Activated T-cell treated with anti-CD3 and anti-CD28 coated beads, Interleukin-2, amount 50 U/mL, for 72 hours (primary cell): ENCODE measurements around the gene KAT6B. TPM values are rescaled to one million over a fixed set of nuclear protein-coding genes. Genes with fewer than 3 reads are reported as not detected.
A peak's percentile ranks its signal among the peaks of the same experiment; 100 is the strongest.
"Not testable (repeated sequence)": the region's sequence is repeated elsewhere in the genome, so short reads cannot be mapped to it uniquely, and the experiment has no call there.

ENCODE experiments used
- ATAC-seq, 2 donors: fragments of 150-1000 bp; cut with Tn5 transposase; replicated peaks in 1 of 2; 2 replicates each; pipeline ENCODE4 v1.10.0; 2021; ENCODE audit warnings: moderate library complexity in 2 of 2, mild to moderate bottlenecking in 1 of 2
- DNase-seq, 2 donors: peaks; one replicate each; pipeline ENCODE4 v3.0.0; 2021 to 2022; ENCODE audit warnings: mixed read lengths in 1 of 2
- H3K27ac Mint-ChIP-seq: one replicate; pipeline ENCODE4 v1.8.0; 2022; ENCODE audit warnings: mild to moderate bottlenecking, moderate library complexity, mixed read lengths
- H3K27me3 Mint-ChIP-seq: one replicate; pipeline ENCODE4 v1.8.0; 2022; ENCODE audit warnings: low read depth, mixed read lengths
- H3K36me3 Mint-ChIP-seq, 2 donors: one replicate each; pipeline ENCODE4 v1.8.0; 2022; ENCODE audit warnings: mixed read lengths in 2 of 2, mild to moderate bottlenecking in 1 of 2; ENCODE audit not compliant: insufficient read depth in 2 of 2
- H3K4me1 Mint-ChIP-seq: one replicate; pipeline ENCODE4 v1.8.0; 2022; ENCODE audit warnings: low read depth, mixed read lengths
- H3K4me3 Mint-ChIP-seq, 2 donors: one replicate each; pipeline ENCODE4 v1.8.0; 2022; ENCODE audit warnings: mild to moderate bottlenecking in 2 of 2, mixed read lengths in 2 of 2, moderate library complexity in 2 of 2
- H3K9me3 Mint-ChIP-seq, 2 donors: one replicate each; pipeline ENCODE4 v1.8.0; 2022; ENCODE audit warnings: mixed read lengths in 2 of 2
- total RNA-seq, 2 donors: library from RNA; stranded (reverse); gene quantifications; one replicate each; pipeline ENCODE4 v1.2.3, GENCODE V29; 2022

The KAT6B gene
- total RNA-seq, result 10 to 100 TPM; 27.9 to 29.8 TPM

GRCh38 chr10:74826142-74827044, at the start of gene KAT6B:
TSS of gene KAT6B (plus strand) at chr10:74826600. CDS start at chr10:74842858, 16,258 bp downstream.
- no peaks in the 10 kb centered on the region for H3K9me3 Mint-ChIP-seq
- DNase-seq (peak; percentile 100), ATAC-seq (peak; percentile 86 to 87)
- H3K4me1 Mint-ChIP-seq, result peaks cover 59% of the 10 kb centered on the region
- H3K4me3 Mint-ChIP-seq, result peak within 1 kb of the TSS; percentile 87 to 99
- H3K27ac Mint-ChIP-seq, result peak within 1 kb of the TSS; percentile 95
- H3K27me3 Mint-ChIP-seq, result no peaks in the 10 kb centered on the region
- H3K36me3 Mint-ChIP-seq, result peaks cover 0 to 4% of the 10 kb centered on the region in 2 donors

GRCh38 chr10:74778436-74779094, 47.8 kb upstream of the KAT6B start:
- ATAC-seq (no peak), DNase-seq (no peak)
- Mint-ChIP-seq H3K27ac (no peak overlapping the region), H3K4me1 (no peaks in the 10 kb centered on the region), H3K4me3 (no peak overlapping the region), H3K36me3 (peaks cover 4% of the 10 kb centered on the region in 2 donors), H3K27me3 (no peaks in the 10 kb centered on the region), H3K9me3 (peaks cover 0 to 2% of the 10 kb centered on the region in 2 donors)

- not testable (repeated sequence) for DNase-seq, H3K4me3 Mint-ChIP-seq, H3K27ac Mint-ChIP-seq, H3K9me3 Mint-ChIP-seq, H3K36me3 Mint-ChIP-seq, H3K4me1 Mint-ChIP-seq, H3K27me3 Mint-ChIP-seq, ATAC-seq
These were observed 44.5 kb upstream of the KAT6B start for GRCh38 chr10:74781870-74782269.

GRCh38 chr10:74784462-74784861, 41.9 kb upstream of the KAT6B start:
- Mint-ChIP-seq H3K27me3 (no peaks in the 10 kb centered on the region), H3K36me3 (no peaks in the 10 kb centered on the region), H3K27ac (no peak overlapping the region), H3K4me1 (no peaks in the 10 kb centered on the region), H3K9me3 (no peaks in the 10 kb centered on the region), H3K4me3 (no peak overlapping the region)
- ATAC-seq (no peak), DNase-seq (no peak)

GRCh38 chr10:74786126-74786525, 40.3 kb upstream of the KAT6B start:
- no peaks in the 10 kb centered on the region for H3K36me3 Mint-ChIP-seq

GRCh38 chr10:74787457-74787856, 38.9 kb upstream of the KAT6B start:
- ATAC-seq, result no peak
- H3K27ac Mint-ChIP-seq, result no peak overlapping the region

More at GRCh38 chr10:74786126-74786525, 40.3 kb upstream of the KAT6B start:
- no peak for ATAC-seq
- Mint-ChIP-seq H3K27me3 (no peaks in the 10 kb centered on the region), H3K27ac (no peak overlapping the region), H3K9me3 (peaks cover 0 to under 1% of the 10 kb centered on the region in 2 donors), H3K4me1 (no peaks in the 10 kb centered on the region), H3K4me3 (no peak overlapping the region)
- DNase-seq, result no peak

GRCh38 chr10:74791979-74792378, 34.4 kb upstream of the KAT6B start:
- H3K27me3 Mint-ChIP-seq, H3K4me3 Mint-ChIP-seq, H3K9me3 Mint-ChIP-seq, H3K36me3 Mint-ChIP-seq, H3K4me1 Mint-ChIP-seq, H3K27ac Mint-ChIP-seq, DNase-seq, ATAC-seq: not testable (repeated sequence)

More at GRCh38 chr10:74787457-74787856, 38.9 kb upstream of the KAT6B start:
- H3K9me3 Mint-ChIP-seq, result peaks cover 0 to 2% of the 10 kb centered on the region in 2 donors
- DNase-seq, result no peak
- H3K4me3 Mint-ChIP-seq, result no peak overlapping the region
- no peaks in the 10 kb centered on the region for H3K4me1 Mint-ChIP-seq
- H3K36me3 Mint-ChIP-seq, result no peaks in the 10 kb centered on the region
- H3K27me3 Mint-ChIP-seq, result no peaks in the 10 kb centered on the region

- ATAC-seq, result no peak
- Mint-ChIP-seq H3K27me3 (no peaks in the 10 kb centered on the region), H3K4me3 (no peak overlapping the region), H3K4me1 (peaks cover 6% of the 10 kb centered on the region), H3K27ac (no peak overlapping the region), H3K36me3 (no peaks in the 10 kb centered on the region), H3K9me3 (peaks cover 0 to 2% of the 10 kb centered on the region in 2 donors)
- DNase-seq, result no peak
These were observed 33.7 kb upstream of the KAT6B start for GRCh38 chr10:74792726-74793125.

- not testable (repeated sequence) for H3K4me1 Mint-ChIP-seq, DNase-seq, H3K27ac Mint-ChIP-seq, H3K9me3 Mint-ChIP-seq, H3K4me3 Mint-ChIP-seq, H3K36me3 Mint-ChIP-seq, ATAC-seq, H3K27me3 Mint-ChIP-seq
These were observed 33.2 kb upstream of the KAT6B start for GRCh38 chr10:74793240-74793639.

GRCh38 chr10:74794531-74794930, 31.9 kb upstream of the KAT6B start:
- Mint-ChIP-seq H3K27me3 (no peaks in the 10 kb centered on the region), H3K4me1 (peaks cover 8% of the 10 kb centered on the region), H3K27ac (no peak overlapping the region), H3K36me3 (no peaks in the 10 kb centered on the region), H3K9me3 (peaks cover 0 to 2% of the 10 kb centered on the region in 2 donors), H3K4me3 (no peak overlapping the region)
- ATAC-seq (no peak), DNase-seq (no peak)

GRCh38 chr10:74797550-74797949, 28.9 kb upstream of the KAT6B start:
- Mint-ChIP-seq H3K4me3 (no peak overlapping the region), H3K27me3 (no peaks in the 10 kb centered on the region), H3K27ac (no peak overlapping the region), H3K36me3 (no peaks in the 10 kb centered on the region), H3K9me3 (no peaks in the 10 kb centered on the region), H3K4me1 (peaks cover 16% of the 10 kb centered on the region)
- DNase-seq, result no peak
- ATAC-seq, result no peak

GRCh38 chr10:74799721-74800221, 26.6 kb upstream of the KAT6B start:
- ATAC-seq (peak; percentile 98 to 99), DNase-seq (peak; percentile 47 to 48)
- Mint-ChIP-seq H3K4me1 (peaks cover 16% of the 10 kb centered on the region), H3K27me3 (no peaks in the 10 kb centered on the region), H3K27ac (peak overlapping the region; percentile 55), H3K9me3 (no peaks in the 10 kb centered on the region), H3K4me3 (peak overlapping the region; percentile 15 to 52), H3K36me3 (no peaks in the 10 kb centered on the region)

- Mint-ChIP-seq H3K36me3 (no peaks in the 10 kb centered on the region), H3K27me3 (no peaks in the 10 kb centered on the region), H3K4me3 (no peak overlapping the region), H3K9me3 (no peaks in the 10 kb centered on the region), H3K4me1 (peaks cover 10% of the 10 kb centered on the region), H3K27ac (no peak overlapping the region)
- no peak for DNase-seq
- ATAC-seq, result no peak
These were observed 25.0 kb upstream of the KAT6B start for GRCh38 chr10:74801447-74801846.
